Omental fat pad (tissue), 4 donors: ENCODE data around the gene EBF3. TPM values are rescaled to one million over a fixed set of nuclear protein-coding genes. Genes with fewer than 3 reads are reported as not detected.

Source experiments
- ATAC-seq: fragments of 150-250 bp; one replicate; pipeline ENCODE4 v1.9.1; 2016; ENCODE audit warnings: mild to moderate bottlenecking, moderate library complexity; ENCODE audit not compliant: low FRiP score
- DNase-seq: peaks from one replicate; pipeline ENCODE4 v3.0.0-alpha.2; 2019; ENCODE audit warnings: low spot score
- total RNA-seq, 4 donors: library from RNA; depleted of rRNA; stranded (reverse); fragments of >200 nt; gene quantifications; one replicate each; pipeline ENCODE4 v1.1.0, GENCODE V29; 2016
- TF ChIP-seq, protein P1 (sequence below), 3 donors: fragments of 450-650 bp; IDR thresholded peaks; one replicate each; pipeline ENCODE4 v1.5.1; 2016 to 2017; ENCODE audit warnings: antibody characterized with exemption in 3 of 3, mild to moderate bottlenecking in 3 of 3, moderate library complexity in 2 of 3

The EBF3 gene
- total RNA-seq, 4 donors from 2014 or later: 4.0 to 50.8 (median 18.8) TPM

DNA sequence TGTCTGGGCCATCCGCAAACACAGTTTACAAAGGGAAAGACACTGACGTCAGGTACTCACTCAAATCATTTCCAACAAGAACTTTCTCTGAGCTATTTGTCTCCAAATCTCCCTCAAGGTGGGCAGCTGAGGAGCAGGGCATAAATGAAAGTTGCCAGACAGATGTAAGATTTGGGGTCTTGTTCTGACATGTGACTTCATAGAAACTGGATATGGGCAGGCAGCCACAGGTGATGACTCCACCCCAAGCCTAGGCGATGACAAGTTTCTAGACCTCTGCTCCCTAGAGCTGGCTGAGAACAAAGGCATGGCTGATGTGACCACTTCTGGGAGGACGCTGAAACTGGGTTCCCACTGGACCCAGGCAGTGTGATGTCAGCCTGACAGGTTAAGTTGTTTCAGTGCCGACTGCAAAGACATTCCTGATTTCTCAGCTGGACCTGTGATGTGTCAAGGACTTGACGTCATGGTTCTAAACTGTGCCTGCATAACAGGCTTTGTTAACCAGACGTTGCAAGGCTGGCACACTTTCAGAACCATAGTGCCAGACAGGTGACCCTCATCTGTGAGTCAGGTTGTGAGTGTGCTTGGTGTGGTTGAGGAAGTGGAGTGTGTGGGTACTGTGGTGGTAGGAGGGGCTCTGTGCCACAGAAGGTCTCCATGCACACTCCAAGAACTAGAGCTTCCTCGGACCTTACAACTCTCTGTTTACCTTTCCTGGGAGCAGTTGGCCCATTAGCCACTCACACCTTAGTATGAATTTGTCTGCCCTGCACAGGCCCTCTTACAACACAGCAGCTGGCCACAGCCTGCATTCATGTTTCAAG is 39.9 kb upstream of the EBF3 start:
- ATAC-seq (no peak), DNase-seq (no peak)
- TF ChIP-seq, protein P1, sequence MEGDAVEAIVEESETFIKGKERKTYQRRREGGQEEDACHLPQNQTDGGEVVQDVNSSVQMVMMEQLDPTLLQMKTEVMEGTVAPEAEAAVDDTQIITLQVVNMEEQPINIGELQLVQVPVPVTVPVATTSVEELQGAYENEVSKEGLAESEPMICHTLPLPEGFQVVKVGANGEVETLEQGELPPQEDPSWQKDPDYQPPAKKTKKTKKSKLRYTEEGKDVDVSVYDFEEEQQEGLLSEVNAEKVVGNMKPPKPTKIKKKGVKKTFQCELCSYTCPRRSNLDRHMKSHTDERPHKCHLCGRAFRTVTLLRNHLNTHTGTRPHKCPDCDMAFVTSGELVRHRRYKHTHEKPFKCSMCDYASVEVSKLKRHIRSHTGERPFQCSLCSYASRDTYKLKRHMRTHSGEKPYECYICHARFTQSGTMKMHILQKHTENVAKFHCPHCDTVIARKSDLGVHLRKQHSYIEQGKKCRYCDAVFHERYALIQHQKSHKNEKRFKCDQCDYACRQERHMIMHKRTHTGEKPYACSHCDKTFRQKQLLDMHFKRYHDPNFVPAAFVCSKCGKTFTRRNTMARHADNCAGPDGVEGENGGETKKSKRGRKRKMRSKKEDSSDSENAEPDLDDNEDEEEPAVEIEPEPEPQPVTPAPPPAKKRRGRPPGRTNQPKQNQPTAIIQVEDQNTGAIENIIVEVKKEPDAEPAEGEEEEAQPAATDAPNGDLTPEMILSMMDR (IDR thresholded peaks at IDR 0.05): no peak

DNA sequence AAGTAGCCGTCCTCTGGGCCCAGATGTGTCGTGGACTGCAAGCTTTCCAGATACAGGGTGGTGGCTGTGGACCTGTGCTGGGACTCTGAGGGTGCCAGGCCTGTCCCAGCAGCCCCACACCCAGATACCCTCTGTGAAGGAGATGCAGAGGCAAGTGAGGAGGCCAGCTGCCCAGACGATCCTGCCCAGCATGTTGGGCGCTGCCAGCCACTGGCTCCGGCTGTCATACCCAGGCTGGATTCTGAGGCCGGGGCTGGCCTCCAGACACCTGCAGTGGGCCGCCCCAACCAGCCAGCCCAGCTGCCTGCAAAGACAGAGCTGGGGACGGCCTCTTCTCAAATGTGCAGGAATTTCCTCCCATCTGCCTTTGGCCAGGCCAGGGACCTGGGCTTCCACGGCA is 39.1 kb upstream of the EBF3 start:
- DNase-seq (no peak), ATAC-seq (no peak)

DNA sequence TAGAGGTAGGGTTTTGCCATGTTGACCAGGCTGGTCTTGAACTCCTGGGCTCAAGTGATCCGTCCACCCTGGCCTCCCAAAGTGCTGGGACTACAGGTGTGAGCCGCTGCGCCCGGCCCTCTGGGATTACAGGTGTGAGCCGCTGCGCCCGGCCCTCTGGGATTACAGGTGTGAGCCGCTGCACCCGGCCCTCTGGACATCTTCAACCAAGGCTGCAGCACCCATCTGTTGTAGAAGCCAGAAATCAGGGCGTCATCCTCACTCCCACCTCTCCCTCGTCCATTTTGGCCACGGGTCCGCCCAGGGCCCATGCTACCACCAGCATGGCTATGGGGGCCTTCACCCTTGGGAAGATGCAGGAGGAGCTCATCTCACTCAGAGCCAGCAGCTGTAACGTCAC is 38.5 kb upstream of the EBF3 start:
- DNase-seq: no peak
- TF ChIP-seq, protein P1 (IDR thresholded peaks at IDR 0.05): no peak
- no peak for ATAC-seq

More for the DNA sequence above, 39.1 kb upstream of the EBF3 start:
- TF ChIP-seq, protein P1 (IDR thresholded peaks at IDR 0.05): no peak

DNA sequence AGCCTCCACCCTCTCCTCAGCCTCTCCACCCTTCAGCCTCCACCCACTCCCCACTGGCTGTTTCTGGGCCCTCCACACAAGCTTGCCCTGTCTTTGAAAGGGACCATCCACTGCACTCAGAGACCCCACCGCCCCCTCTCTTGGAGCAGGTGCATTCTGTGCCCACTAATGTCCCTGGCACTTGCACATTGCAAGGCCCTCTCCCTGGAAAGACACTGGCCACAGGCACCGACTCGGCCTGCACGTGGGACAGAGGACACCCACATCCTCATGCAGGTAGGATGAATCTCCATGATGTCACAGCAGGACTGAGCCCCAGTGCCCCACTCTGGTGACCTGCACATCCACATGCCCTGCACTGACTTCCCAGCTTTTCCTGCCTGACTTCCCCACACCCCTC is 36.8 kb upstream of the EBF3 start:
- DNase-seq (no peak), ATAC-seq (no peak)
- TF ChIP-seq, protein P1 (IDR thresholded peaks at IDR 0.05): no peak

DNA sequence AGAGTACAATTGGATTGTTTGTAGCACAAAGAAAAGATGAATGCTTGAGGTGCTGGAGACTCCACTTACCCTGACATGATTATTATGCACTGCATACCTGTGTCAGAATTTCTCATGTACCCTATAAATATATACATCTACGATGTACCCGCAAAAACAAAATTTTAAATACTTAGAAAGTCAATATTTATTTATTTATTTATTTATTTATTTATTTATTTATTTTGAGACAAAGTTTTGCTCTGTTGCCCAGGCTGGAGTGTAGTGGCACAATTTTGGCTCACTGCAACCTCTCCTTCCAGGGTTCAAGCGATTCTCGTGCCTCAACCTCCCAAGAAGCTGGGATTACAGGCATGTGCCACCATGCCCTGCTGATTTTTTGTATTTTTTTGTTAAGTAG is 35.1 kb upstream of the EBF3 start:
- ATAC-seq: no peak
- TF ChIP-seq, protein P1 (IDR thresholded peaks at IDR 0.05): no peak
- no peak for DNase-seq

DNA sequence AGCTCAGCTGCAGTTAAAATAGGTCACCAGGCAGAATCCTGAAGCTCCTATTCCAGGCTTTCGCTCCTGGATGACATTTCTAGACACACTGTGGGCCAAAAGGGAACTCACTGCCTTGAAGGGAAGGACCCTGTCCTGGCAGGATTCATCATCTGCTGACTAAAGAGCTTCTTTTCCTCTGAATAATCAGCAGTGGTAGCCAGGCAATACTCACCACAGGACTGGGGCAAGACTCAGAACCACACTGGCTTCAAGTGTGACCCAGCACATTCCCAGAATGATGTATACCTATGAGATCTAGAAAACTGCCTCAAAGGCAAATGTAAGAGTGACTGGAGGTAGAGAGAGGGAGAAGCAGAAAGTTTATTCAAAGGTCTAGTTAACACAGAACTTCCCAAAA is 29.5 kb upstream of the EBF3 start:
- DNase-seq (no peak), ATAC-seq (no peak)

More for the DNA sequence above, 29.5 kb upstream of the EBF3 start:
- TF ChIP-seq, protein P1 (IDR thresholded peaks at IDR 0.05): no peak
